ENCODE data around the gene COPS3. TPM values are rescaled to one million over a fixed set of nuclear protein-coding genes. Genes with fewer than 3 reads are reported as not detected.

Gene COPS3
- total and polyA plus RNA-seq, 2 of the 8 experiments (the other 6 are each of a cell fraction or from before 2014, with no cell fraction given), result 82.9 to 110 TPM

GRCh38 chr17:17313350-17313991 lies 32.4 kb upstream of the COPS3 start:
- no peak overlapping the region for H2AFZ ChIP-seq (ENCODE audit: low read length)
- no peak overlapping the region for H4K91ac ChIP-seq (replicated peaks; ENCODE audit: insufficient read length, low read length)
- TF ChIP-seq CTCF (IDR thresholded peaks at IDR 0.05; ENCODE audit: control extremely low read depth in 1 of 3, insufficient read depth in 1 of 3, low read depth in 1 of 3, low read length in 3 of 3) (peak; percentile 57 to 83 (median 81)), SRF (IDR thresholded peaks at IDR 0.05; ENCODE audit: low read depth, low read length) (no peak), SAP30 (IDR thresholded peaks at IDR 0.05; ENCODE audit: insufficient read depth, insufficient replicate concordance, low read length) (no peak), CTBP2 (IDR thresholded peaks at IDR 0.05; ENCODE audit: borderline replicate concordance, insufficient read depth, insufficient read length, low read length) (no peak), SIRT6 (IDR thresholded peaks at IDR 0.05; ENCODE audit: low read length) (no peak), RAD21 (IDR thresholded peaks at IDR 0.05 in 1 of 2, conservative IDR thresholded peaks at IDR 0.05 in 1 of 2; ENCODE audit: low read depth in 2 of 2, low read length in 2 of 2) (peak; percentile 63 to 70), TBP (IDR thresholded peaks at IDR 0.05; ENCODE audit: low read depth, low read length) (peak; percentile 16; the same call in 1 of the 2 replicates), SIX5 (IDR thresholded peaks at IDR 0.05; ENCODE audit: low read depth, low read length) (no peak), YY1 (IDR thresholded peaks at IDR 0.05; ENCODE audit: low read depth, low read length) (peak; percentile 69; the same call in 1 of the 2 replicates), CHD2 (IDR thresholded peaks at IDR 0.05; ENCODE audit: low read length) (no peak)

More at GRCh38 chr17:17313350-17313991, 32.4 kb upstream of the COPS3 start:
- Histone ChIP-seq H2BK120ac (replicated peaks; ENCODE audit: low read depth, low read length) (no peak overlapping the region), H4K8ac (ENCODE audit: extremely low read depth, insufficient read depth, low read length) (no peak overlapping the region; the same call in 1 of the 2 replicates), H2BK12ac (ENCODE audit: low read depth, low read length) (no peak overlapping the region), H3K4me1 (replicated peaks in 1 of 4; ENCODE audit: control insufficient read depth in 3 of 4, insufficient read depth in 4 of 4, low read length in 3 of 4) (0 out of 7 replicates have a peak, but pooled peaks cover 0 to 3% (median under 1%) of the 10 kb centered on the region in 4 experiments), H4K5ac (ENCODE audit: insufficient read length, low read depth, low read length) (no peak overlapping the region), H2BK20ac (ENCODE audit: low read length) (no peak overlapping the region), H2BK5ac (ENCODE audit: low read depth, low read length) (no peak overlapping the region), H4K20me1 (replicated peaks in 1 of 2; ENCODE audit: control insufficient read depth in 1 of 2, insufficient read depth in 2 of 2, low read length in 2 of 2) (no peaks in the 10 kb centered on the region), H3K4me2 (ENCODE audit: insufficient read depth in 1 of 2, low read depth in 2 of 2, low read length in 2 of 2) (no peak overlapping the region), H3K9ac (replicated peaks in 1 of 4; ENCODE audit: extremely low read depth in 1 of 4, low read depth in 3 of 4, low read length in 3 of 4) (no peak overlapping the region), H3K23ac (ENCODE audit: insufficient read length) (no peak overlapping the region), H3K36me3 (ENCODE audit: control insufficient read depth in 2 of 4, insufficient read depth in 4 of 4, low read length in 3 of 4) (no peaks in the 10 kb centered on the region; a peak in 1 of 8 replicates), H3K14ac (ENCODE audit: insufficient read length) (no peak overlapping the region), H2AK5ac (ENCODE audit: low read depth, low read length) (no peak overlapping the region), H3K9me3 (ENCODE audit: insufficient read depth in 2 of 2, low read depth in 1 of 2, low read length in 1 of 2) (no peaks in the 10 kb centered on the region; a peak in 1 of 4 replicates), H3K79me1 (ENCODE audit: low read depth, low read length) (no peaks in the 10 kb centered on the region), H3K79me2 (ENCODE audit: control insufficient read depth in 1 of 2, insufficient read depth in 2 of 2, low read length in 2 of 2) (no peaks in the 10 kb centered on the region), H3K27me3 (replicated peaks in 1 of 4; ENCODE audit: control insufficient read depth in 3 of 4, extremely low read depth in 1 of 4, insufficient read depth in 3 of 4, low read length in 3 of 4) (no peaks in the 10 kb centered on the region), H2BK15ac (ENCODE audit: low read length) (no peak overlapping the region), H3K18ac (ENCODE audit: extremely low read depth, low read length) (no peak overlapping the region), H3K27ac (ENCODE audit: low read depth, low read length) (no peak overlapping the region), H3K4ac (replicated peaks; ENCODE audit: insufficient read length, low read depth, low read length) (no peak overlapping the region), H3K4me3 (ENCODE audit: extremely low read depth in 1 of 4, insufficient read depth in 2 of 4, low read depth in 3 of 4, low read length in 4 of 4) (no peak overlapping the region), H3K23me2 (ENCODE audit: low read depth, low read length) (no peaks in the 10 kb centered on the region), H3K56ac (replicated peaks; ENCODE audit: insufficient read length, low read depth, low read length) (no peak overlapping the region)
- POLR2A ChIA-PET (ENCODE audit: partially characterized antibody), result interaction anchor here (0.6 to 1.3 kb wide), 3 partner anchors 33 to 69 kb away, joined by 3 to 5 read pairs (median 4); partner anchors contain the start of gene COPS3
- WGBS, 2 experiments (ENCODE audit: extremely low coverage in 1 of 2, insufficient coverage in 1 of 2, insufficient read length in 1 of 2, insufficient replicate concordance in 2 of 2, low coverage in 1 of 2, low lambda C conversion rate in 2 of 2, missing lambda C conversion rate in 1 of 2), result 69% methylated on average over 12 of the region's 12 CpGs; no CpG with 5 or more reads in 1 of the 2 experiments
- FAIRE-seq, result peak; percentile 60
- CTCF ChIA-PET (ENCODE audit: partially characterized antibody), result interaction anchor here (0.5 to 3.1 kb wide), 17 partner anchors 8 to 313 kb away, joined by 3 to 14 read pairs (median 3); partner anchors contain the start of gene COPS3
- peak; percentile 58 to 79 for DNase-seq (ENCODE audit: low read depth in 1 of 2, low spot score in 2 of 2)
